Non-pigmented ciliary epithelial cell (primary cell): Measurements from ENCODE around the gene SPHK1.

ENCODE experiments used
- DNase-seq: peaks from one replicate; pipeline ENCODE4 v3.0.0-alpha.2; 2010; ENCODE audit warnings: low read depth

The SPHK1 gene

GRCh38 chr17:76407509-76407908 lies 23.1 kb downstream of the SPHK1 start:
- no peak for DNase-seq

DNA sequence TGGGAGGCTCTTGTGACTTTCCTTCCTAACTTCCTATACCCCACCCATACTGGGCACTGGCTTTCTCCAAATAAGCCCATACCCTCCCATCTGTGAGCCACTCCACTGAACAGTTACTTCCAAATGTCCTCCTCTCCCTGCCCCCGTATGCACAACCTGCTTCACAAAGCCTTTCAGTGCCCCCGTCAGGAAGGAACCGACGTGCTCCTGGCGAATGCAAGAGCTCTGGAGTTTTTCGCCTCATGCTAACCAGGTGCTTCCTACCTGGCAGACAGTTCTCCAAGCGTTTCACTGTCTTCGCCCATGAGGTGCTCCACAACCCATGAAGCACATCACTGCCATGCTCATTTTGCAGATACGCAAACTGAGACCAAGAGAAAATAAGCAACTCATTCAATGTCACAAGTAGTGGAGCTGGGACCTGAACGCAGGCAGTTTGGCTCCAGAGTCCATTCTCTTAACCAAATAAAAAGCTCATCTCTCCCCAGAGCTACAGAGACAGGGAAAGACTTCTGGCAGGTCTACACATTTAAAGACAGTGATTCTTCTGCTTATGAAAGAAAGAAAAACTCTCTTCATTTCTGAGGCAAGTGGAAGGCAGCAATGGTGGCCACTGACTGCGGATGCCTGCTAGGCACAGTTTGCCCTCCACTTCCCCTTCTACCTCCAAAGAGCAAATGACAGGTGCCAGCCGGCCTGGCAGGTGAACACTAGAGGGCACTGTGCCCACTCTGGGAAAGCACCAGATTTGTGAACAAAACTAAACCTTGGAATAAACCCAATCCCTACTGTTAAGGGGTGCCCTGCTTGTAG lies 23.8 kb downstream of the SPHK1 start:
- DNase-seq, result no peak

GRCh38 chr17:76410328-76410965 lies 26.0 kb downstream of the SPHK1 start:
- DNase-seq, result no peak

GRCh38 chr17:76411247-76411646 lies 26.8 kb downstream of the SPHK1 start:
- no peak for DNase-seq

GRCh38 chr17:76414334-76415295 lies 30.2 kb downstream of the SPHK1 start:
- no peak for DNase-seq

DNA sequence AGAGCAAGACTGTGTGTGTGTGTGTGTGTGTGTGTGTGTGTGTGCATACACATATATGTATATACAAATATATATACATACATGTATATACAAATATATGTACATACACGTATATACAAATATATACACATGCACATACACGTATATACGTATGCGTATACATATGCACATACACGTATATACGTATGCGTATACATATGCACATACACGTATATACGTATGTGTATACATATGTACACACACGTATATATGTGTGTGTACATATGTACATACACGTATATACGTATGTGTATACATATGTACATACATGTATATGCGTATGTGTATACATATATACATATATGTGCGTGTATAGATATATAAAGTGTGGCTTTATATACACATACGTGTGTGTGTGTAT lies 31.4 kb downstream of the SPHK1 start:
- no peak for DNase-seq

DNA sequence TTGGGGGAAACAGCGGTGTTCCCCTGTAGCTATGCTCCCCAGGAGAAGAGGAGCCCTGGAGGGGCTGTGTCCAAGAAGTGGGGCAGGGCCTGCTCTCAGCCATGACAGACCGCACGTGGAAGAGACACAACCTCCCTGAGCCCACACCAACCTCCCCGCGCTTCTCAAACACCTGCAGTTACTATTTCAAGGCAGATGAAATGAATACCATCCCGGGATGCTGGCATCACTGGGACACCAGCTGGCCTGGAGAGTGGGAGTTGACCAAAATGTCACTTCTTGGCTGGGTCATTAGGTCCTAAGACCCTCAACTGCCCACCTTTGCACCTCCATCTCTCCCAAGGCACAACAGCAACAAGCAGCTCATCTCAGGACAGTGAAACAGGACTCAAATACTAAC lies 32.0 kb downstream of the SPHK1 start:
- DNase-seq, result no peak

DNA sequence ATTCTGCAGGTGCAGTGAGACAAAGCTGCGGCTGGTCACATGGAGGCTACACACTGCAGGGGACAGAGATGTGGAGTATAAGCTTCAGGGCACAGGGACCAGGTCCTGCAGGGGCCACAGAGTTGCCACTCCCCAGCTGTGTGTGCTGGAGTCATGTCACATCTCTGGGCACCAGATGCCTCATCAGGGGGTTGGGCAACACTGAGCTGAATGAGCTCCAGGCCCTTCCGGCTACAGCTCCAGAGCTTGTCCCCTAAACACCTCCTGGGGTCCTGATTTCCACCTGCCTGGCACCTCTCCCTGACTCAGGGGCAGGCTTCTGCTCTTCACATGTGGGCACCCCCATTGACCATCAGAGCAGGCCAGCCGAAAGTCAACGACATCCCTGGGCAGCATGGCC lies 32.5 kb downstream of the SPHK1 start:
- no peak for DNase-seq

DNA sequence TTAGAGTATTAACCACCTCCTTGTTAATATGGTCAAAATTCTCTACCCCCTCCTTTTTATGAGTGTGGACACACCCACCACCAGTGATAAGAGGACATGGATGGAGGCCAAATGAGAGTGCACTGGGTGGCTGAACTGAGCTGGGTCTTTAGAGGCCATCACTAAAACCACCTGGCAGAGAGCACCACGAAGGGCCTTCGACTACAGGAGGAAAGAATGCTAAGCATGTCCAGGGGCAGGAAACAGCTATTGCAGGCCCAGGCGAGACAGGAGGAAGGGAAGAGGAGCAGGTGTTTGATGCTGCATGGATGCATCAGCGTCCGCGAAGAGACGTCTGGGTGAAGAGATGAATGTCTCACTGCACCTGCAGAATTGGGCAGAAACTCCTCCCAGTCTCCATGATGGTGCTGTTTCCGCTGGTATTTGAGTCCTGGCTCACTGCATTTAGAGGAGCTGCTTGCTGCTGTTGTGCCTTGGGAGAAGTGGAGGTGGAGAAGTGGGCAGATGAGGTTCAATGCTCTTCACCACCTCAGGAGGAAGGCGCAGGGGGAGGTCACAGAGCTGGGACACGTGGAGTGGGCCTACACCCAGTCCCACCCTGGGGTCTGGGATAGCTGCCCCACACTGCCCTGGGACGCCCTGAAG lies 33.2 kb downstream of the SPHK1 start:
- no peak for DNase-seq

DNA sequence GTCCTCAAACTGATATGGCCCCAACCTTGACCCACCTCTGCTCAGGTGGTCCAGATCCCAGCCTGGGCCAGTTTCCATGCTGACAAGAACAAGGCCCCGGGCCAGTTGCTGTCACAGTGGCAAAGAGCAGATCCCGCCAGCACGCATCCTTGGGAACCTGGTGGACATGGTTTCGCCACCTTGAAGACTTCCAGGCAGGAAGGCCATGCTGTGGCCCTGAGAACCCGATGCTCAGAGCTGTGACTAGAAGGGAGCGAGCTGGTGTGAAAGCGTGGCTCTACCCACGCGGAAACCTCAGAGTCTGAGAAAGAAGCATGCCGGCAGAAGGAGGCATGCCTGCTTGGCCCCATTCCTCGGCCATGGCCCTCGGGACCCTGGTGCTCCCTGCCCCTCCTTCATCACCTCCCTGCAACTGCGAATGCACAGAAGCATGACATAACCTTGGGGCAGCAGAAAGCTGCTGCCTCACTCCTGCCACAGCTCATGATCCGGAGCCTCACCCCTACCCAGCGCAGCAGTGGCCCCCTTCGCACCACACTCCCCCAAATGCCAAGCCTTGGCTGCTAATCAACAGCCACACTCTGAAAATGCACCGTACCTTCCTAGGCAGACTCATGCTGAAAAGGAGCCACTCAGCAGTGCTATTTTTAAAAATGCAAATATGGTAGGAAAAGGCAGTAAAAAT lies 35.3 kb downstream of the SPHK1 start:
- no peak for DNase-seq

DNA sequence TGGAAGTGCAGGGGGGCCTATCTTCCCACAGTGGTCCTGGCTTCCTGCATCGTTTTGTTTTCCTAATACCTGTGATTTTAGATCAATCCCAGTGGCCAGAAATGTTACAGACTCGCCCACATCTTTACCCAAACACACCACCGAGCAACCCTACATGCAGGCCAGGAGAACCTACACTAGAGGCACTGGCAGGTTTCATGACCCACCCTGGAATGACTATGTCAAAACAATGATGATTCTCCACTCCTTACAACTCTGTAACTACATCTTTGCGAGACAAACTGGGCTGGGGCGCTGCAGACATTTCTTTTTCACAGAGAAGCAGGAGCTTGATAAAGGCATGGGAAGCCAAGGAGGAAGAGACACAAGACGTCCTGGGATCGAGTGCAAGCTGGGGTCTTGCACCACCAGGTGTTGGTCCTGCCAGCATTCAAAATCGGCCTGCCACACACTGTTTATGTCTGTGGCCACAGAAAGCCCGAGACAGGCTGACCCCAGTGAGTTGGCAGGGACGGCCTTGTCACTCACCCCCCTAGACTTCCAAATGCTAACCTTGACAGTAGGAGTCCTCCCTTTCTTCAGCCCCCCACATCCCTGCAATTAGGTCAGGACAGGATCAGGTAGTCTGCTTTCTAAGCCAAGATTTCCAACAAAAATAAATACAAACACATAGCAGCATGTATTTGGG lies 36.1 kb downstream of the SPHK1 start:
- DNase-seq, result no peak

DNA sequence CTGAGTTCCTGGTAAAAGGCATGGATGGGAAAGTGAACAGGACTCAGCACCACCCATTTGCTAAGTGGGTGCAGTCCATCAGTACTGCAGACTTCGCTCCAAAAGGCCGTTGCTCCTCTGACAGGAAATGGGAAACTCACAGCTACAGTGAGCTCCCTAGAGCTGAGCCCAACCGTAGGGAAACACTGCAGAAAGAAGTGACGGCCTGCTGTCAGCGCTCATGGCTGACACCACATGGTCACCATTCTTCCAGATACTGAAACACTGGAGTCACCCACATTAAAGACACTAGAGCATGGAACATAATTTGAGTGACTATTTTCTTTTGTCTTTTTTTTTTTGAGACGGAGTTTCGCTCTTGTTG lies 36.6 kb downstream of the SPHK1 start:
- DNase-seq, result no peak

DNA sequence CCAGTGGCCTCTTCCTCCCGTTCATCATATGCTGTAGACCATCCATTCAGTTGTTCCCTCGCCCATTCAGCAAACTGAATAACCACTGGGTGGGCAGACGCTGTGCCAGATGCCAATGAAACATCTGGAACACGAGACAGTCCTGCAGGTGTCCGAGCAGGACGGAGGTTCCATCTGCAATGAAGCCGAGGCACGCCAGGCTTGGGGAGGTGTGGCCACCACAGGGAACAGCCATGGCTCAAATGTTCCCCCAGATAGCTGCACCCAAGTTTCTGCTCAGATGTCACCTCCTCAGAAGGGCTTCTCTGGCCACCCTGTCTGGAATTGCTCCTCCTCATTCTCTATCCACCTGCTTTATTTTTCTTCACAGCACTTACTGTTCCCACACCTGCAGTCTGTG lies 38.0 kb downstream of the SPHK1 start:
- DNase-seq, result no peak

DNA sequence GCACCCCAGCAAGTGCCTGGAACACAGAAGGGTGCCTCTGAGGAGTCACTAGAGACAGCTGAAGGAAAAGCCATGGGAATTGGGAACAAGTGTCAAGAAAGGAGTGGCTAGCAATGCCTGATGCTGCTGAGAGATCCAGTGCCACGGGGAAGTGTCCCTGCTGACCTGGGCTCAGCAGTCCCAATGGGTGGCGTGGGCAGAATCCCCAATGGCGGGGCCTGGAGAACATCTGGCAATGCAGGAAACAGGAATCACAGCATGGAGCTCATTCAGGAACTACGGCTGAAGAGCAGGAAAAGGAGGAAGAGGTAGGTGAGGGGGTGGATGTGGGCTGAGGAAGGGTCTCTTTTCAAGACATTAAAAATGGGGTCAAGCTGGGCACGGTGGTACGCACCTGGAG lies 38.5 kb downstream of the SPHK1 start:
- no peak for DNase-seq

- DNase-seq, result no peak
Measured at GRCh38 chr17:76426853-76427252, 42.4 kb downstream of the SPHK1 start.

DNA sequence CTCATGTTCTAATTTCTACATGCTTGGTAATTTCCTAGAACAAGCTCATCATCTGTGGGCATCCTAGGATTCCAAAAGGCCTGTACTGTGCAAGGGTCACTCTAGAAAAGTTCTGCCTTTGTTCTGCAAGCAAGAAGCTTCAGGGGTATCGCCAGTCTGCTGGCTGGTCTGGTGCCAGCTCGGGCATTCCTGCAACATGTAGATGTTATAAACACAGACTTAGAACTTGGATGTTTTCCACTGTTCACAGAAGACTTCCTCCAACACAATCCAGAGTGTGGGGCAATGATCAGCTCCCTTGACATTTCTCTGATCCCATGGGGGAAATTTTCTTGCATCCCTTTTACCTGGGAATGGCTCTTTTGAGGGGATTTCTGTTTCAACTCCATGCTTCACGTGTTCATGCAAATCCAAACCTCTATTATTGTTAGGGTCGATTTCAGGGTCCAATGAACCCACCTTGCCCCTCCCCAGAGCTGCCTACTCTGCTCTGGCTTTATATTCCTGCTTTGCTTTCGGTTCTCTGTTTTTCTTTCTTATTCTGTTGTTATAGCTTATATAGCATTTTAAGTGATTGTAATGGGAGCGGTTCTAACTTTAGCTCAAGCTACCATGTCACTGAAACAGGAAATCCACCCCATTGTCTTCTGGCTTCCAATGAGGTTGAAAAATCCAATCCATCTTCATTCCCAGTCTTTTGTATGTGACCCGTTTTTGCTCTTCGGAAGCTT lies 43.3 kb downstream of the SPHK1 start:
- no peak for DNase-seq

- no peak for DNase-seq
Measured at GRCh38 chr17:76428511-76428910, 44.1 kb downstream of the SPHK1 start.

- no peak for DNase-seq
Measured at GRCh38 chr17:76431509-76431908, 47.1 kb downstream of the SPHK1 start.

GRCh38 chr17:76432004-76432403 lies 47.6 kb downstream of the SPHK1 start:
- no peak for DNase-seq

GRCh38 chr17:76432712-76433336 lies 48.4 kb downstream of the SPHK1 start:
- DNase-seq, result no peak
